ENCODE results near the gene SAMM50.

SAMM50 gene

DNA sequence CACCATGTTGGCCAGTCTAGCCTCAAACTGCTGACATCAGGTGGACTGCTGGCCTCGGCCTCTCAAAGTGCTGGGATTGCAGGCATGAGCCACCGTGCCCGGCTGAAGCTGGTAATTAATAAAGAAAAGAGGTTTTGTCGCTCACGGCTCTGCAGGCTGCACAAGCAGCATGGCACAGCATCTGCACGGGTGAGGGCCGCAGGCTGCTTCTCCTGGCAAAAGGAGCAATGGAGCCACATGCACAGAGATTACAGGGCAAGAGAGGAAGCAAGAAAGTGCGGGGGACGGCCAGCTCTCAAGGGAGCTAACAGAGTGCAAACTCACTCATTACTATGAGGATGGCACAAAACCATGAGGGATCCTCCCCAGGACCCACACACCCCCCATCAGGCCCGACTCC, 64.2 kb downstream of the SAMM50 start:
- Histone ChIP-seq H3K36me3 (replicated peaks; ENCODE audit: insufficient read depth, low read length) (no peaks in the 10 kb centered on the region), H3K4me1 (ENCODE audit: low read length) (no peaks in the 10 kb centered on the region), H3K4me3 (ENCODE audit: low read length) (no peak overlapping the region), H3F3A (ENCODE audit: insufficient read depth, low read length) (no peaks in the 10 kb centered on the region), H3K9ac (ENCODE audit: low read length) (no peak overlapping the region), H3K27me3 (replicated peaks; ENCODE audit: insufficient read depth, low read length) (no peaks in the 10 kb centered on the region), H3K9me2 (replicated peaks; ENCODE audit: insufficient read depth, low read length) (no peaks in the 10 kb centered on the region), H3K79me2 (ENCODE audit: low read length) (peaks cover 16% of the 10 kb centered on the region), H3K4me2 (ENCODE audit: low read depth, low read length) (no peak overlapping the region), H2AFZ (ENCODE audit: low read length) (no peak overlapping the region), H3K9me3 (replicated peaks; ENCODE audit: insufficient read depth, low read length) (no peaks in the 10 kb centered on the region), H3K27ac (ENCODE audit: low read length) (no peak overlapping the region), H4K20me1 (ENCODE audit: insufficient read depth, low read length) (no peaks in the 10 kb centered on the region)
- DNase-seq = no peak
- TF ChIP-seq, protein P1, sequence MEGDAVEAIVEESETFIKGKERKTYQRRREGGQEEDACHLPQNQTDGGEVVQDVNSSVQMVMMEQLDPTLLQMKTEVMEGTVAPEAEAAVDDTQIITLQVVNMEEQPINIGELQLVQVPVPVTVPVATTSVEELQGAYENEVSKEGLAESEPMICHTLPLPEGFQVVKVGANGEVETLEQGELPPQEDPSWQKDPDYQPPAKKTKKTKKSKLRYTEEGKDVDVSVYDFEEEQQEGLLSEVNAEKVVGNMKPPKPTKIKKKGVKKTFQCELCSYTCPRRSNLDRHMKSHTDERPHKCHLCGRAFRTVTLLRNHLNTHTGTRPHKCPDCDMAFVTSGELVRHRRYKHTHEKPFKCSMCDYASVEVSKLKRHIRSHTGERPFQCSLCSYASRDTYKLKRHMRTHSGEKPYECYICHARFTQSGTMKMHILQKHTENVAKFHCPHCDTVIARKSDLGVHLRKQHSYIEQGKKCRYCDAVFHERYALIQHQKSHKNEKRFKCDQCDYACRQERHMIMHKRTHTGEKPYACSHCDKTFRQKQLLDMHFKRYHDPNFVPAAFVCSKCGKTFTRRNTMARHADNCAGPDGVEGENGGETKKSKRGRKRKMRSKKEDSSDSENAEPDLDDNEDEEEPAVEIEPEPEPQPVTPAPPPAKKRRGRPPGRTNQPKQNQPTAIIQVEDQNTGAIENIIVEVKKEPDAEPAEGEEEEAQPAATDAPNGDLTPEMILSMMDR (IDR thresholded peaks at IDR 0.05; ENCODE audit: low read length) = no peak
- TF ChIP-seq EZH2phosphoT487 (IDR thresholded peaks at IDR 0.05; ENCODE audit: low read length) (no peak), EZH2 (optimal IDR thresholded peaks at IDR 0.05; ENCODE audit: low read depth, low read length) (no peak)

DNA sequence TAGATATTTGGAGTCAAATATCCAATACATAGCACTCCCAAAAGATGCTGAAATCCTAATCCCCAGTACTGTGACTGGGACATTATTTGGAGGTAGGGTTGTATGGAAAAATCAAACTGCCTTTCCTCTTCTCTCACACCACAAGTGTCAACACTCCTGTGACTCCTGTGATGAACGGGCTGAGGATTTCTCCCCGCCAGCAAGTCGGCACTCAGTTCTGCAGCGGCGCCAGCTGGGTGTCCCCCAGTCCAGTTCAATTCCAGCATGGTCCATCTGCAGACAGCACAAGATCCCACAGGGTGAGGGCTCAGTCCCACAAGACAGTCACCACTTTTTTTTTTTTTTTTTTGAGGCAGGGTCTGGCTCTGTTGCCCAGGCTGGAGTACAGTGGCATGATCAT, 64.6 kb downstream of the SAMM50 start:
- no peak overlapping the region for H3K4me2 ChIP-seq (ENCODE audit: low read depth, low read length)
- H2AFZ ChIP-seq (ENCODE audit: low read length) = no peak overlapping the region
- H3K4me1 ChIP-seq (ENCODE audit: low read length) = no peaks in the 10 kb centered on the region
- no peaks in the 10 kb centered on the region for H3K27me3 ChIP-seq (replicated peaks; ENCODE audit: insufficient read depth, low read length)
- H3K36me3 ChIP-seq (replicated peaks; ENCODE audit: insufficient read depth, low read length) = no peaks in the 10 kb centered on the region
- H3K27ac ChIP-seq (ENCODE audit: low read length) = no peak overlapping the region
- H3K9ac ChIP-seq (ENCODE audit: low read length) = no peak overlapping the region
- TF ChIP-seq, protein P1 (IDR thresholded peaks at IDR 0.05; ENCODE audit: low read length) = no peak
- TF ChIP-seq EZH2phosphoT487 (IDR thresholded peaks at IDR 0.05; ENCODE audit: low read length) (no peak), EZH2 (optimal IDR thresholded peaks at IDR 0.05; ENCODE audit: low read depth, low read length) (no peak)
- H3K9me3 ChIP-seq (replicated peaks; ENCODE audit: insufficient read depth, low read length) = no peaks in the 10 kb centered on the region
- H3K4me3 ChIP-seq (ENCODE audit: low read length) = no peak overlapping the region
- no peak for DNase-seq
- no peaks in the 10 kb centered on the region for H4K20me1 ChIP-seq (ENCODE audit: insufficient read depth, low read length)
- peaks cover 20% of the 10 kb centered on the region for H3K79me2 ChIP-seq (ENCODE audit: low read length)
- H3K9me2 ChIP-seq (replicated peaks; ENCODE audit: insufficient read depth, low read length) = no peaks in the 10 kb centered on the region
- H3F3A ChIP-seq (ENCODE audit: insufficient read depth, low read length) = peaks cover 3% of the 10 kb centered on the region; the same call in 1 of the 2 replicates

DNA sequence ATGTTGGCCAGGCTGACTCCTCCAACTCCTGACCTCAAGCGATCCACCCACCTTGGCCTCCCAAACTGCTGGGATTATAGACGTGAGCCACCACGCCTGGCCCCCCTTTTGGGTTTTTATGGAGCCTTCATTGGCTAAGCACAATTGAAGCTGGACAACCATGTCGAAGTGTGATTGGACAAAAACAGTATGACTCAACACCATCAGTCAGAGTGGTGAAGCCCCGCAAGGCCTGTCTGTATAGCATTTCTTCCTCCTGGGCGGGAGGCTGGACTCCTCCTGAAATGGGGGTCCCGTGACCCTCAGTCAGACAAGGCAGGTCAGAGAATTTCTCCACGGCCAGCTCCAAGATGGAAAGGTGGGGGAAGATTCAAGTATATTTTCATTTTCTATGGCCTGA, 65.7 kb downstream of the SAMM50 start:
- Histone ChIP-seq H3K4me1 (ENCODE audit: low read length) (no peaks in the 10 kb centered on the region), H3K79me2 (ENCODE audit: low read length) (peaks cover 32% of the 10 kb centered on the region), H3K27ac (ENCODE audit: low read length) (no peak overlapping the region), H3K9ac (ENCODE audit: low read length) (no peak overlapping the region), H3K9me2 (replicated peaks; ENCODE audit: insufficient read depth, low read length) (no peaks in the 10 kb centered on the region), H2AFZ (ENCODE audit: low read length) (no peak overlapping the region), H3F3A (ENCODE audit: insufficient read depth, low read length) (peaks cover 14% of the 10 kb centered on the region), H3K4me2 (ENCODE audit: low read depth, low read length) (no peak overlapping the region), H3K4me3 (ENCODE audit: low read length) (no peak overlapping the region), H3K36me3 (replicated peaks; ENCODE audit: insufficient read depth, low read length) (no peaks in the 10 kb centered on the region), H3K27me3 (replicated peaks; ENCODE audit: insufficient read depth, low read length) (no peaks in the 10 kb centered on the region), H4K20me1 (ENCODE audit: insufficient read depth, low read length) (no peaks in the 10 kb centered on the region), H3K9me3 (replicated peaks; ENCODE audit: insufficient read depth, low read length) (no peaks in the 10 kb centered on the region)
- TF ChIP-seq, protein P1 (IDR thresholded peaks at IDR 0.05; ENCODE audit: low read length) = no peak
- TF ChIP-seq EZH2phosphoT487 (IDR thresholded peaks at IDR 0.05; ENCODE audit: low read length) = no peak
- no peak for DNase-seq
